Endothelial cell of umbilical vein (primary cell): ENCODE results near the gene CYBB. TPM values are rescaled to one million over a fixed set of nuclear protein-coding genes. Genes with fewer than 3 reads are reported as not detected.

Source experiments
- BruUV-seq: library from RNA; stranded (reverse); fragments of 400-500 nt; replicated peaks from 2 replicates; lab custom pipeline; 2021; lab: Mats Ljungman, UMichigan
- CTCF ChIA-PET: fragments of 300-600, 350-600 bp; sonication (Branson Sonifier 250); formaldehyde crosslinking; loops from one replicate; lab custom pipeline; 2021; ENCODE audit warnings: antibody characterized with exemption, inconsistent platforms; lab: Charles Lee
- POLR2A ChIA-PET: fragments of 300-600, 350-600 bp; sonication (Branson Sonifier 250); formaldehyde crosslinking; loops from one replicate; lab custom pipeline; 2021; ENCODE audit warnings: antibody characterized with exemption, inconsistent platforms; lab: Charles Lee
- DNase-seq: peaks from one replicate; pipeline ENCODE4 v3.0.0-alpha.2; 2011; ENCODE audit warnings: low read depth, low spot score
- FAIRE-seq: peaks from 2 replicates; lab custom pipeline; 2011; peaks lifted over from hg19 to GRCh38; lab: Jason Lieb, UNC
- H2AFZ ChIP-seq: 2 replicates; pipeline ENCODE4 v1.6.0; 2012; ENCODE audit warnings: low read depth, low read length, control low read depth, inconsistent platforms
- H3K27ac ChIP-seq: 2 replicates; pipeline ENCODE4 v1.5.1; 2011; ENCODE audit warnings: low read depth, mild to moderate bottlenecking, control low read depth, low read length, moderate library complexity; ENCODE audit not compliant: insufficient read depth
- H3K27me3 ChIP-seq, 2 experiments: 2 replicates each; pipeline versions ENCODE4 v1.6.0 to v1.6.1; 2011; ENCODE audit warnings: low read length in 2 of 2, mixed read lengths in 1 of 2; ENCODE audit not compliant: control insufficient read depth in 2 of 2, insufficient read depth in 2 of 2
- H3K36me3 ChIP-seq, 2 experiments: 2 replicates in 1 of 2; 3 replicates in 1 of 2; pipeline ENCODE4 v1.5.1; 2011; ENCODE audit warnings: low read length in 2 of 2, mild to moderate bottlenecking in 1 of 2, moderate library complexity in 1 of 2; ENCODE audit not compliant: control insufficient read depth in 2 of 2, insufficient read depth in 2 of 2; ENCODE audit errors: extremely low read depth in 1 of 2
- H3K4me1 ChIP-seq: 3 replicates; pipeline ENCODE4 v1.5.1; 2011; ENCODE audit warnings: mild to moderate bottlenecking, low read length; ENCODE audit not compliant: control insufficient read depth, insufficient read depth; ENCODE audit errors: extremely low read depth
- H3K4me2 ChIP-seq: 2 replicates; pipeline ENCODE4 v1.6.1; 2011; ENCODE audit warnings: low read length, control low read depth, mixed read lengths; ENCODE audit not compliant: insufficient read depth
- H3K4me3 ChIP-seq, 3 experiments: fragments of 200-600 bp in 1 of 3; sonication (generic), shearing (Covaris generic) in 1 of 3; replicated peaks in 1 of 3; 2 replicates each; pipeline ENCODE4 v1.5.1; 2011 to 2016; ENCODE audit warnings: control low read depth in 3 of 3, low read length in 3 of 3, mild to moderate bottlenecking in 2 of 3, inconsistent platforms in 1 of 3, low read depth in 1 of 3, moderate library complexity in 1 of 3; ENCODE audit not compliant: insufficient read depth in 1 of 3
- H3K79me2 ChIP-seq: 2 replicates; pipeline ENCODE4 v1.6.0; 2012; ENCODE audit warnings: low read length, inconsistent platforms; ENCODE audit not compliant: control insufficient read depth, insufficient read depth
- H3K9ac ChIP-seq: replicated peaks from 2 replicates; pipeline ENCODE3; 2011; ENCODE audit warnings: low read length, control low read depth; ENCODE audit not compliant: insufficient read depth; ENCODE audit errors: extremely low read depth
- H3K9me1 ChIP-seq: replicated peaks from 3 replicates; pipeline ENCODE4 v1.6.0; 2011; ENCODE audit warnings: mild to moderate bottlenecking, low read length; ENCODE audit not compliant: control insufficient read depth, insufficient read depth; ENCODE audit errors: extremely low read depth
- H3K9me3 ChIP-seq: replicated peaks from 2 replicates; pipeline ENCODE4 v1.5.1; 2012; ENCODE audit warnings: low read length, inconsistent platforms; ENCODE audit not compliant: control insufficient read depth, insufficient read depth
- H4K20me1 ChIP-seq: replicated peaks from 2 replicates; pipeline ENCODE3; 2011; ENCODE audit warnings: mild to moderate bottlenecking, low read length; ENCODE audit not compliant: control insufficient read depth, insufficient read depth; ENCODE audit errors: extremely low read depth
- EZH2 ChIP-seq: IDR thresholded peaks from 2 replicates; pipeline ENCODE4 v1.6.1; 2012; ENCODE audit warnings: borderline replicate concordance, low read depth, mild to moderate bottlenecking, moderate library complexity, low read length, inconsistent platforms; ENCODE audit not compliant: severe bottlenecking
- FOS ChIP-seq: IDR thresholded peaks from 2 replicates; pipeline ENCODE4 v1.6.1; 2011; ENCODE audit warnings: mild to moderate bottlenecking, low read length, moderate library complexity, borderline replicate concordance; ENCODE audit not compliant: insufficient read depth
- JUN ChIP-seq: IDR thresholded peaks from 2 replicates; pipeline ENCODE4 v1.6.1; 2011; ENCODE audit warnings: borderline replicate concordance, low read depth; ENCODE audit not compliant: insufficient read length, insufficient read depth
- MYC ChIP-seq: IDR thresholded peaks from one replicate; pipeline ENCODE4 v1.6.1; 2011; ENCODE audit warnings: mild to moderate bottlenecking, low read depth, low read length
- POLR2A ChIP-seq: IDR thresholded peaks from 2 replicates; pipeline ENCODE4 v1.6.1; 2012; ENCODE audit warnings: low read depth, mild to moderate bottlenecking, control low read depth, low read length
- POLR2AphosphoS5 ChIP-seq: IDR thresholded peaks from 2 replicates; pipeline ENCODE4 v1.6.1; 2012; ENCODE audit warnings: low read depth, mild to moderate bottlenecking, control low read depth, low read length, moderate library complexity; ENCODE audit not compliant: insufficient read depth
- dilution Hi-C: fragments of 300-500 bp; cut with MboI; formaldehyde crosslinking; loops from one replicate; pipeline ENCODE4 v1.15.0; 2019; ENCODE audit warnings: low sequenced_read_pairs; ENCODE audit not compliant: extremely low pct_ligation_motif_present
- intact Hi-C: fragments of 100-400 bp; cut with micrococcal nuclease; formaldehyde crosslinking; loops from one replicate; pipeline ENCODE4 v1.10.0; 2022
- polyA plus RNA-seq, 4 experiments: library from polyadenylated mRNA; depleted of rRNA in 3 of 4; stranded (reverse) in 3 of 4; unstranded in 1 of 4; fragments of >200 nt; gene quantifications; 2 replicates each; pipeline versions ENCODE4 v1.2.1 to v1.2.3, GENCODE V29; 2011 to 2012; ENCODE audit warnings: missing spikeins in 1 of 4
- total RNA-seq: library from RNA; stranded (reverse); gene quantifications from 2 replicates; pipeline ENCODE4 v1.2.3, GENCODE V29; 2021

The CYBB gene
- total and polyA plus RNA-seq, 2 donors (not counting 3 experiments of a cell fraction or from before 2014, with no cell fraction given), result not detected

DNA sequence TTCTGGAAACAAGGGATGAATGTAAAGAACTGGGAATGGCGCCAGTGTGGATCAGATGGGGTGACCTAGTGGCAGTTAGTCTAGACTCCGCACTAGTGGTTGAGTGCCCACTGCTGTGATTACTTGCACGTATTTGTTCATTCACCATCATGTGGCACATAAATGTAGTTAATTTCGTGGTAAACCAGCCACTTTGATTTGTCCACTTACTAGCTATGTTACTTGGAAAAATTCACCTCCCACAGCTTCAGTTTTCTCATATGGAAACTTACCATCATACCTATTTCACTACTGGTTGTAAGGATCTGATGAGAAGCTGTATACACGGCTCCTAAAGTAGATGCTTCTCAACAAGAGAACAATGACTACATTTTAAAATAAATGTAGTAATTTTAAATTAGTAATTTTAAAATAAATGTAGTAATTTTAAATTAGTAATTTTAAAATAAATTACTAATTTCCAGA lies 67.9 kb downstream of the CYBB start:
- peak overlapping the region; percentile 87 for H2AFZ ChIP-seq
- dilution Hi-C loops, result no loop called here

DNA sequence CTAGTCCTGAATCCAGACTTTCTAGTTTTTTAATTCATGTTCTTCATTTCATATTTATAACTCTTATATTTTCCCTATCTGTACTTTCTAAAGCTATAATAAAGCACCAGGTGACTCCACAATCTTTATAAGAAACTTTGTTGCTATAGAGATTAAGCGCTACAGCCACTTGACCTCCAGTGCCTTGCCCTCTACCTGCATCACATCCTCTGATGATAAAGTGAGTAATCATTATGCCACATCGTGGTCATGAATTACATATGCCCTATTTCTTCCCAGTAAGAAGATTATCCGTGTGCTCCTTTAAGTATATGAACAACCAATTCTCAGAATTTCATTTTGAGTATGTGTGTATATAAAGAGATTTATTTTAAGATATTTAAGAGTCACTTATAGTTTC lies 74.3 kb downstream of the CYBB start:
- Histone ChIP-seq H3K9me1 (no peaks in the 10 kb centered on the region), H4K20me1 (no peaks in the 10 kb centered on the region), H3K4me2 (no peak overlapping the region), H3K4me3 (no peak overlapping the region), H3K9me3 (no peaks in the 10 kb centered on the region), H3K9ac (no peak overlapping the region), H3K27me3 (no peaks in the 10 kb centered on the region), H3K36me3 (no peaks in the 10 kb centered on the region), H3K27ac (no peak overlapping the region), H3K79me2 (no peaks in the 10 kb centered on the region), H2AFZ (no peak overlapping the region), H3K4me1 (no peaks in the 10 kb centered on the region)
- dilution Hi-C loops, result no loop called here
- FAIRE-seq (no peak), DNase-seq (no peak)
- TF ChIP-seq MYC (no peak), JUN (no peak), POLR2AphosphoS5 (no peak), EZH2 (no peak)
- intact Hi-C loops, result no loop called here
- ChIA-PET POLR2A (no interaction called here), CTCF (no interaction called here)
- BruUV-seq, result no TSS peak

More for the DNA sequence above, 67.9 kb downstream of the CYBB start:
- no peaks in the 10 kb centered on the region for H3K9me3 ChIP-seq
- peak overlapping the region; percentile 15 for H3K27ac ChIP-seq
- H3K36me3 ChIP-seq, result no peaks in the 10 kb centered on the region
- H3K4me3 ChIP-seq, result peak overlapping the region in 2 of 3 experiments; percentile 34 to 85
- no peak for TF ChIP-seq FOS
- peak; percentile 11 for TF ChIP-seq POLR2A
- no peaks in the 10 kb centered on the region for H3K27me3 ChIP-seq
- H4K20me1 ChIP-seq, result no peaks in the 10 kb centered on the region
- H3K4me2 ChIP-seq, result peak overlapping the region; percentile 43
- BruUV-seq, result no TSS peak
- no peak for DNase-seq
- H3K79me2 ChIP-seq, result peaks cover 2% of the 10 kb centered on the region
- ChIA-PET CTCF (no interaction called here), POLR2A (no interaction called here)
- H3K9ac ChIP-seq, result peak overlapping the region; percentile 79
- intact Hi-C loops, result loop anchor here (1.0 to 10.0 kb wide), 3 partner anchors 75 to 365 kb away; no protein-coding TSS in a partner anchor
- peaks cover 3% of the 10 kb centered on the region for H3K4me1 ChIP-seq
- no peaks in the 10 kb centered on the region for H3K9me1 ChIP-seq
- FAIRE-seq, result no peak
